Adrenal gland (tissue), 12 donors: Measurements from ENCODE around the gene CST1. TPM values are rescaled to one million over a fixed set of nuclear protein-coding genes. Genes with fewer than 3 reads are reported as not detected.

ENCODE experiments used
- DNase-seq, 7 donors: peaks; one replicate each; pipeline ENCODE4 v3.0.0-alpha.2; 2019 to 2020
- H3K27ac ChIP-seq, 5 donors: fragments of 200-600 bp; sonication (generic) in 4 of 5; 1 replicate in 3 of 5; 2 replicates in 2 of 5; pipeline versions ENCODE4 v1.5.1 to v1.8.0; 2016 to 2020; ENCODE audit warnings: mild to moderate bottlenecking in 1 of 5
- H3K27me3 ChIP-seq: fragments of 200-600 bp; 2 replicates; pipeline ENCODE4 v1.8.0; 2021
- H3K36me3 ChIP-seq, 2 donors: fragments of 200-600 bp; replicated peaks in 1 of 2; 1 replicate in 1 of 2; 2 replicates in 1 of 2; pipeline versions ENCODE4 v1.5.1 to v1.8.0; 2018 to 2022
- H3K4me1 ChIP-seq, 2 donors: fragments of 200-600 bp; replicated peaks in 1 of 2; 1 replicate in 1 of 2; 2 replicates in 1 of 2; pipeline versions ENCODE4 v1.5.1 to v1.8.0; 2018 to 2021
- H3K4me3 ChIP-seq, 4 donors: fragments of 200-600 bp; sonication (generic) in 3 of 4; one replicate each; pipeline ENCODE4 v1.5.1; 2016 to 2018
- H3K9me3 ChIP-seq, 3 donors: fragments of 200-600 bp; sonication (generic) in 1 of 3; replicated peaks in 1 of 3; 1 replicate in 2 of 3; 2 replicates in 1 of 3; pipeline versions ENCODE4 v1.5.1 to v1.8.0; 2016 to 2021
- CTCF ChIP-seq, 6 experiments: fragments of 450-650 bp in 4 of 6; fragments of 200-600 bp in 2 of 6; sonication (generic) in 1 of 6; IDR thresholded peaks; 1 replicate in 5 of 6; 2 replicates in 1 of 6; pipeline versions ENCODE4 v1.5.1 to v1.8.0; 2016 to 2021; ENCODE audit warnings: antibody characterized with exemption in 6 of 6, mild to moderate bottlenecking in 2 of 6, moderate library complexity in 1 of 6
- POLR2A ChIP-seq, 2 donors: fragments of 450-650 bp; IDR thresholded peaks; one replicate each; pipeline ENCODE4 v1.6.1; 2017; ENCODE audit warnings: antibody characterized with exemption in 2 of 2, mild to moderate bottlenecking in 2 of 2, moderate library complexity in 1 of 2
- WGBS, 4 donors: extraction: QIAGEN DNeasy Blood & Tissue Kit in 2 of 4; methylation state at CpG; one replicate each; pipeline versions ENCODE4 v1.1.5 to v1.1.7; 2013 to 2017; 5-methylcytosine and 5-hydroxymethylcytosine counted together
- intact Hi-C, 2 donors: fragments of 100-400 bp; cut with DNase I; formaldehyde crosslinking; loops; one replicate each; pipeline versions ENCODE4 v1.14.1 to v1.15.0; 2022 to 2023
- polyA plus RNA-seq, 3 donors: library from polyadenylated mRNA; stranded (reverse); fragments of 200-250 nt in 2 of 3; fragments of 350-450 nt in 1 of 3; fragmentation: Illumina TruSeq in 1 of 3; extraction: RNeasy Lipid Tissue Mini Kit (QIAGEN cat#74804) in 1 of 3; gene quantifications; one replicate each; pipeline ENCODE4 v1.2.3, GENCODE V29; 2013 to 2014
- small RNA-seq, 2 donors: library from RNA; depleted of rRNA; stranded (forward); fragments of <200 nt; gene quantifications; one replicate each; pipeline ENCODE3, GENCODE V24; 2016
- total RNA-seq, 9 donors: library from RNA; depleted of rRNA in 4 of 9; stranded (reverse); fragments of >200 nt in 4 of 9; fragments of 120-200 nt in 1 of 9; fragmentation: NEBNext Ultra II Directional in 1 of 9; extraction: Animal tissue kit (Norgen Biotek cat#: 25700) in 1 of 9; gene quantifications; one replicate each; pipeline versions ENCODE4 v1.1.0 to v1.2.4, GENCODE V29; 2013 to 2023
- donor health status: healthy with polysubstance abuse.
- donor health status: Bipolar disorder and iron deficiency.
- donor health status: DM: yes; HTN: yes; CAD: no.
- donor health status: DM: no; HTN: no; CAD: no.
- donor health status: DM: no; HTN: no; CAD: no.
- donor health status: DM: yes; HTN: yes; CAD: no.

Gene CST1
- total and polyA plus RNA-seq, 12 donors, result 0.13 to 1.3 (median 0.56) TPM; not detected in 9

GRCh38 chr20:23697947-23698346 is 52.8 kb downstream of the CST1 start:
- no peaks in the 10 kb centered on the region for H3K27me3 ChIP-seq
- WGBS, 4 donors, result 33 to 90% (median 57%) methylated on average over 1 of the region's 1 CpG
- H3K9me3 ChIP-seq, result no peaks in the 10 kb centered on the region
- intact Hi-C loops, result no loop called here
- H3K36me3 ChIP-seq, result no peaks in the 10 kb centered on the region
- no peak overlapping the region for H3K4me3 ChIP-seq
- no peaks in the 10 kb centered on the region for H3K4me1 ChIP-seq
- DNase-seq, result no peak
- no peak overlapping the region for H3K27ac ChIP-seq
- TF ChIP-seq CTCF (IDR thresholded peaks at IDR 0.05), result no peak
- no peak for TF ChIP-seq POLR2A (IDR thresholded peaks at IDR 0.05)

Small RNA genes lying within 50 kb of the gene (small RNA-seq; reads per million reads assigned to genes)
- gene CST2P1, result 0 reads per million in 2 donors

Other genes starting within 250 kb of the CST1 start
- gene CST9L, start 182.5 kb downstream of the CST1 start, total RNA-seq, result not detected
- not detected for gene CST9L, start 182.5 kb downstream of the CST1 start, polyA plus RNA-seq
- gene CST9, start 145.0 kb downstream of the CST1 start, total RNA-seq, result not detected
- not detected for gene CST9, start 145.0 kb downstream of the CST1 start, polyA plus RNA-seq
- 1,000 to 10,000 TPM in 6 of 9 donors, 100 to 1,000 TPM in 2, 10 to 100 TPM in 1; 92.4 to 1,851 (median 1,207) TPM for gene CST3, start 113.0 kb downstream of the CST1 start, total RNA-seq
- 1,000 to 10,000 TPM in 1 of 3 donors, 100 to 1,000 TPM in 2; 320 to 1,309 (median 414) TPM for gene CST3, start 113.0 kb downstream of the CST1 start, polyA plus RNA-seq
- gene CST4, start 61.9 kb downstream of the CST1 start, total RNA-seq, result not detected
- gene CST4, start 61.9 kb downstream of the CST1 start, polyA plus RNA-seq, result not detected
- gene CST2, start 75.8 kb upstream of the CST1 start, total RNA-seq, result 10 to 100 TPM in 4 of 9 donors, 1 to 10 TPM in 2, not detected in 3; 1.3 to 94.3 (median 20.8) TPM
- 1 to 10 TPM; 1.3 to 4.8 (median 3.5) TPM for gene CST2, start 75.8 kb upstream of the CST1 start, polyA plus RNA-seq
- gene CST5, start 128.8 kb upstream of the CST1 start, total RNA-seq, result 1 to 10 TPM in 5 of 9 donors, under 1 TPM in 2, not detected in 2; 0.35 to 8.2 (median 2.2) TPM
- under 1 TPM in 2 of 3 donors, not detected in 1; 0.44 to 0.47 TPM for gene CST5, start 128.8 kb upstream of the CST1 start, polyA plus RNA-seq
- gene GGTLC1, start 237.8 kb upstream of the CST1 start, total RNA-seq, result under 1 TPM in 1 of 9 donors, not detected in 8; 0.38 TPM
- not detected for gene GGTLC1, start 237.8 kb upstream of the CST1 start, polyA plus RNA-seq